Osteoblast (primary cell): Measurements from ENCODE around the gene SUGP2. TPM values are rescaled to one million over a fixed set of nuclear protein-coding genes. Genes with fewer than 3 reads are reported as not detected.

Experiments
- DNase-seq: peaks from one replicate; pipeline ENCODE4 v3.0.0; 2011; ENCODE audit warnings: low spot score, mixed read lengths; ENCODE audit not compliant: insufficient read length; ENCODE audit errors: missing footprints
- H2AFZ ChIP-seq: 2 replicates; pipeline ENCODE4 v1.6.0; 2011; ENCODE audit warnings: mild to moderate bottlenecking, low read length
- H3K27ac ChIP-seq: 2 replicates; pipeline ENCODE4 v1.5.1; 2011; ENCODE audit warnings: mild to moderate bottlenecking, low read depth, low read length, moderate library complexity
- H3K27me3 ChIP-seq: 2 replicates; pipeline ENCODE4 v1.6.0; 2012; ENCODE audit warnings: mild to moderate bottlenecking, control low read depth, inconsistent platforms, low read length, moderate library complexity; ENCODE audit not compliant: insufficient read depth
- H3K36me3 ChIP-seq: 2 replicates; pipeline ENCODE4 v1.5.1; 2011; ENCODE audit warnings: mild to moderate bottlenecking, low read length, control low read depth, moderate library complexity; ENCODE audit not compliant: insufficient read depth
- H3K4me1 ChIP-seq: 2 replicates; pipeline ENCODE4 v1.5.1; 2011; ENCODE audit warnings: mild to moderate bottlenecking, low read length, control low read depth, moderate library complexity; ENCODE audit not compliant: insufficient read depth
- H3K4me2 ChIP-seq: 2 replicates; pipeline ENCODE4 v1.6.0; 2011; ENCODE audit warnings: mild to moderate bottlenecking, low read length; ENCODE audit not compliant: insufficient read depth
- H3K4me3 ChIP-seq: fragments of 200-600 bp; sonication (generic); 3 replicates; pipeline ENCODE4 v1.5.1; 2012; ENCODE audit warnings: mild to moderate bottlenecking, low read length, inconsistent platforms; ENCODE audit not compliant: insufficient read depth
- H3K79me2 ChIP-seq: 2 replicates; pipeline ENCODE4 v1.6.0; 2012; ENCODE audit warnings: mild to moderate bottlenecking, low read length, control low read depth, inconsistent platforms; ENCODE audit not compliant: insufficient read depth
- H3K9me3 ChIP-seq: 2 replicates; pipeline ENCODE4 v1.5.1; 2011; ENCODE audit warnings: low read depth, low read length, control low read depth
- H4K20me1 ChIP-seq: 2 replicates; pipeline ENCODE4 v1.6.0; 2012; ENCODE audit warnings: mild to moderate bottlenecking, low read length, control low read depth; ENCODE audit not compliant: insufficient read depth
- CTCF ChIP-seq: IDR thresholded peaks from 2 replicates; pipeline ENCODE4 v1.5.1; 2011; ENCODE audit warnings: mild to moderate bottlenecking, low read depth, low read length, moderate library complexity; ENCODE audit errors: extremely low read depth
- total RNA-seq: library from RNA; depleted of rRNA; stranded (reverse); fragments of >200 nt; gene quantifications from 2 replicates; pipeline ENCODE4 v1.2.3, GENCODE V29; 2012

Gene SUGP2
- total RNA-seq, 1 donor, result 33.7 TPM

GRCh38 chr19:19055701-19056100 lies 22.4 kb upstream of the SUGP2 start:
- no peak for DNase-seq
- no peak overlapping the region for H3K4me3 ChIP-seq
- H3K79me2 ChIP-seq, result no peaks in the 10 kb centered on the region
- H4K20me1 ChIP-seq, result peaks cover 2% of the 10 kb centered on the region
- no peaks in the 10 kb centered on the region for H3K9me3 ChIP-seq
- peaks cover 67% of the 10 kb centered on the region for H3K36me3 ChIP-seq
- H2AFZ ChIP-seq, result no peak overlapping the region
- H3K27ac ChIP-seq, result no peak overlapping the region
- H3K4me1 ChIP-seq, result no peaks in the 10 kb centered on the region
- no peak for TF ChIP-seq CTCF
- H3K27me3 ChIP-seq, result no peaks in the 10 kb centered on the region
- H3K4me2 ChIP-seq, result no peak overlapping the region

- no peak overlapping the region for H2AFZ ChIP-seq
- H4K20me1 ChIP-seq, result peaks cover 2% of the 10 kb centered on the region
- peaks cover 70% of the 10 kb centered on the region for H3K36me3 ChIP-seq
- no peak overlapping the region for H3K4me2 ChIP-seq
- no peaks in the 10 kb centered on the region for H3K79me2 ChIP-seq
- DNase-seq, result peak; percentile 50
- H3K27ac ChIP-seq, result no peak overlapping the region
- H3K9me3 ChIP-seq, result no peaks in the 10 kb centered on the region
- TF ChIP-seq CTCF, result no peak
- no peaks in the 10 kb centered on the region for H3K4me1 ChIP-seq
- H3K4me3 ChIP-seq, result no peak overlapping the region
- H3K27me3 ChIP-seq, result no peaks in the 10 kb centered on the region
These were observed 21.7 kb upstream of the SUGP2 start for GRCh38 chr19:19054939-19055440.

GRCh38 chr19:19054315-19054938 lies 21.1 kb upstream of the SUGP2 start:
- H3K9me3 ChIP-seq, result no peaks in the 10 kb centered on the region
- H4K20me1 ChIP-seq, result peaks cover 2% of the 10 kb centered on the region
- no peaks in the 10 kb centered on the region for H3K27me3 ChIP-seq
- no peak for DNase-seq
- no peaks in the 10 kb centered on the region for H3K79me2 ChIP-seq
- H3K4me2 ChIP-seq, result no peak overlapping the region
- peaks cover 64% of the 10 kb centered on the region for H3K36me3 ChIP-seq
- no peaks in the 10 kb centered on the region for H3K4me1 ChIP-seq
- no peak overlapping the region for H3K27ac ChIP-seq
- H3K4me3 ChIP-seq, result no peak overlapping the region
- no peak overlapping the region for H2AFZ ChIP-seq
- TF ChIP-seq CTCF, result no peak

- Histone ChIP-seq H3K4me1 (no peaks in the 10 kb centered on the region), H3K27ac (no peak overlapping the region), H3K27me3 (no peaks in the 10 kb centered on the region), H3K4me2 (no peak overlapping the region), H3K79me2 (no peaks in the 10 kb centered on the region), H4K20me1 (peaks cover 2% of the 10 kb centered on the region), H2AFZ (no peak overlapping the region), H3K36me3 (peaks cover 63% of the 10 kb centered on the region), H3K9me3 (no peaks in the 10 kb centered on the region), H3K4me3 (no peak overlapping the region)
- peak; percentile 89 for DNase-seq
- TF ChIP-seq CTCF, result peak; percentile 64
These were observed 20.4 kb upstream of the SUGP2 start for GRCh38 chr19:19053508-19054314.
